Stimulated activated CD4-positive, alpha-beta T cell treated with anti-CD3 and anti-CD28 coated beads, Interleukin-2, amount 100 ng/mL, for 48 hours (primary cell): ENCODE results near the gene WTIP.
A peak's percentile ranks its signal among the peaks of the same experiment; 100 is the strongest.
"Not testable (repeated sequence)": the region's sequence is repeated elsewhere in the genome, so short reads cannot be mapped to it uniquely, and the experiment has no call there.

Experiments used
- DNase-seq, 2 donors: peaks; one replicate each; pipeline ENCODE4 v3.0.0-alpha.2; 2020

The WTIP gene

GRCh38 chr19:34480971-34481841, at the start of gene WTIP:
WTIP (plus strand) TSS chr19:34481758; CDS start chr19:34481975, 217 bp downstream.
- no peak for DNase-seq

- DNase-seq, result no peak
These were observed 48.8 kb upstream of the WTIP start for GRCh38 chr19:34432797-34433196.

DNA sequence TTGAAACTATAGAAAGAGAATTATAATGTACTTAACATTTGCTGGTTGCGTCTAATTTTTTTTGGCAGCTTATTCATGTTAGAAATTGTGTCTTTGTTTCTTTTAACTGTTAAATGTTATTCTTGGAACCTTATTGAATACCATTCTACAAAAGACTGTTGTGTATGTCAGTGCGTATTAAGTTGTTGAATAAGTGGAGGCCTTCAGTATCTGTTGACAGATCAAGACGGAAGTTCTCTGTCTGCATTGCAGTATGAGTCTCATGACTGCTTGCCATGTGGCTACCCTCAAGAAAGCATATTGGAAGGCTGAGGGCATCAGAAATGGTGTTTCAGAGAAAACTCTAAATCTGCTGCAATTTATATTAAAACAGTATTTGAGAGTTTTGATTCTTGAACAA, 44.8 kb upstream of the WTIP start:
- DNase-seq, result no peak

GRCh38 chr19:34448191-34448590, 33.4 kb upstream of the WTIP start:
- no peak for DNase-seq

DNA sequence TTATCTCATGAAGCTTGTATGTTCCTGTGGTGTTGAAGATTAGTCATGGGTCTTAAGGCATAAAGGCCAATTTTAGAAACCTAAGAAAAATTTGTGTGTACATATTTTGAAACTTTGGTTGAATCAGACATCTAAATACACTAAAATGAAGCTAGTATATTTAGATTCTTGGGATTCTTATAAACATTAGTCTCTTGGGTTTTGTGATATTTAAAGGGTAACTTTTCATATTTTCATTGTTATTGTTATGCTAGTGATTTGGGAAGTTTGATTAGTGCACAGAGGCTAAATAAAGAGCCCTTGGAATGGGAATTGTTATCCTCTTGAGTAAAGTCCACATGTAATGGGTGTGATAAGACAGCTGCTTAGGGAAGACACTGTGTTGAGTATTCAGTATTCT, 28.8 kb upstream of the WTIP start:
- no peak for DNase-seq

DNA sequence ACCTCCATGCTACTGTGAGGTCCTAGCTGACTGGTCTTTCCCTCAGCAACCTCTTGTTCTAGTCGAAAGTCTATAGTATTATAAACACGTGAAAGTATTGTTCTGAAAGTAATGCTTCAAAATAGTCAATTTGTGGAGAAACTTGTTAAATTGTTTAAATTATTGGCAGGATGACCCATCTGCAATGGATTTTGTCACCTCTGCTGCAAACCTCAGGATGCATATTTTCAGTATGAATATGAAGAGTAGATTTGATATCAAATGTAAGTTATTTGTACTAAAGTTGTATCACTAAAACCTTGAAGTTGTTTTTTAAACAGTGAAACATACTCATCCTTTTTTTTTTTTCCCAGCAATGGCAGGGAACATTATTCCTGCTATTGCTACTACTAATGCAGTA, 27.5 kb upstream of the WTIP start:
- no peak for DNase-seq

- no peak for DNase-seq
These were observed 26.9 kb upstream of the WTIP start for GRCh38 chr19:34454685-34455084.

- DNase-seq, result not testable (repeated sequence)
These were observed 25.6 kb upstream of the WTIP start for GRCh38 chr19:34455783-34456480.

DNA sequence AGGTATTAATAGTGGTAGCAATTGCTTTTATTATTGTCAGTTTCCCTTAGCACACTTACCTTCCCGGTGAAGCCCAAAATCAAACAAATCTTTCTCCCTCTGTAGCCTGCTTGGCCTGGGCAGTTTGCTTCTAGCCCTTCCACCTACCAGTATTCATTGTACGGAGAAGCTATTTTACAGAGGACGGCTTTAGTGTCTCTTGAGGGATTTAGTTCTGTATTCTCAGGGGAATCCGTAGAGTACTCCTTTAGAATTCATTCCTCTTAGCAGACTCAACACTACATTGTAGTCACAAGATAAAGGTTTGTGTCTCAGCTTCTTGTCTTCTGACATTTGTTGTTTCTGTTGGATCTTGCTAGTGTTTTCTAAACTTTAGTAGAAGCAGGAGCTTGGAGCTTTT, 24.1 kb upstream of the WTIP start:
- DNase-seq, result no peak

DNA sequence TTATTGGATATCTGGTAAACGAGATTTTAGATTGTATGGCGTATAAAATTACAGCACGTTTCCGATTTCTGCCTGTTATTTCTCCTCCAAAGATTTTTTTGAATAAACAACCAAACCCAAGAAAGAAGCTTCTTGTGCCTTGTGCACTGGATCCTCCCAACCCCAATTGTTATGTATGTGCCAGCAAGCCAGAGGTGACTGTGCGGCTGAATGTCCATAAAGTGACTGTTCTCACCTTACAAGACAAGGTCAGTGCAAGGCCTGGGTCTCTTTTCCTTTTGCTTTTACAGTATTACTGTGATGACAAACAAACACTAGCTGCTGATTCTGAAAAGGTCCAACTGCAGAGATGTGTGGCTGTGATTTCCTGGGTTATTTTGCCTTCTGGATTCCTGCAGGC, 22.9 kb upstream of the WTIP start:
- no peak for DNase-seq

DNA sequence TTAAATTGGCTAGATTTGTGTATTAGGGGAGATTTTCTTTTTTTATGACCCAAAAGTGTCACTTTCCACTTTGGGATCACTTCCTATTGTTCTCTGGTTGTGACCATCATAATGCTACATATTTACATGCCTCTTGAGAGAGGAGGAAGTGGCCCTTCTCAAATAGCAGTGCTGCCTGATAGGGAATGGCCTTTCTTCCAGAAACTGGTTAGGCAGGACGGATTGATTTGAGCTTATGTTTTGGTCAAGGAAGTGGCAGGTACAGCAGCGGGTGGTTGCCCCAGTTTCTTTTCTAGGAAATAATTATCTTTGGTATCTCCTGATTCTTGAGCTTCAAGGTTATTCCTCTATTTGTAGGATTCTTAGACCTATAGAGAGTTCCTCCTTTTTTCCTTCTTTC, 21.9 kb upstream of the WTIP start:
- DNase-seq, result no peak

DNA sequence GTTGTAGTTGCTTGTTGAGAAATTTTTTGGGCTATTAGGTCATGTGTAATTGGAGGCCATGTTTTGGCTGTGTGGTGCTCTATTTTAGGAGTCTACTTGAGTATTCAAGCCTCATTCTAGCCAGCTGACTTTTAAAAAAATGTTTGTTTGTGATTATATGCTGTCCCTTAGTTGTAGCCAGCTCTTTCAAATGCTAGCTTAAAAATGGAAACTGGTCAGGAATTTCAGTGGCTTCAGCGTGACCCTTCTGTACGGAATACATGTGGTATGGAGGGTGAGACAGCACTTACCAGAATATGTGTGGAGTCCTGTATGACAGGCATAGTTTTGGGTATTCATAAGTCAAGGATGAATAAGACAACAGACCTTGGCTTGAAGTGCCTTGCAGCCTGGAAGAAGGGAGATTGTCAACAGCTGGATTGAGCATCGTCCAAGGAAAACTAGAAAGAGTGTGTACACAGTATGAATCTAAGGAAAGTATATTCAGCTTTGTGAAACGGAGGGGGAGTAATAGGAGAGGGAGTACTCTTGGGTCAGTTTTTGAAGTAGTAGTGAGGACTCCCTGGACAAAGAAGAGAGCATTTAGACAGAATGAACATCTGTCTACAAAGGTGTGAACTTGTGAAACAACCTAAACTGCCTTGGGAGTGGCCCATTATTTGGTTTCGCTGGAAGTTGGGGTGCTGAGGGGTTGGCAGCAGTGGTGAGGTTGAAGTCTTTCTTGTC, 20.0 kb upstream of the WTIP start:
- DNase-seq, result no peak

DNA sequence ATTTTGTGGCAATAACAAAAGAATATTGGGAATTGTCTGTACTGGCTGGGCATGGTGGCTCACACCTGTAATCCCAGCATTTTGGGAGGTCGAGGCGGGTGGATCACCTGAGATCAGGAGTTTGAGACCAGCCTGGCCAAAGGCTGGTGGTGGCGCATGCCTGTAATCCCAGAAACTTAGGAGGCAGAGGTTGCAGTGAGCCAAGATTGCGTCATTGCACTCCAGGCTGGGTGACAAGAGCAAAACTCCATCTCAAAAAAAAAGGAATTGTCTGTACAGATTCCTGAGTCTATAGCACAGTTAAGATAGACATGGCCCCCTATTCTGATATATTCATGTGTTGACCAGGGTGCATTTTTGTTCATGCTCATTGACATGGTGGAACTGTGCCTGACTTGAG, 16.8 kb upstream of the WTIP start:
- DNase-seq, result not testable (repeated sequence)

- no peak for DNase-seq
These were observed 13.1 kb upstream of the WTIP start for GRCh38 chr19:34468409-34468808.

- not testable (repeated sequence) for DNase-seq
These were observed 12.5 kb upstream of the WTIP start for GRCh38 chr19:34469026-34469425.

- DNase-seq, result no peak
These were observed 9.5 kb upstream of the WTIP start for GRCh38 chr19:34471906-34472700.

DNA sequence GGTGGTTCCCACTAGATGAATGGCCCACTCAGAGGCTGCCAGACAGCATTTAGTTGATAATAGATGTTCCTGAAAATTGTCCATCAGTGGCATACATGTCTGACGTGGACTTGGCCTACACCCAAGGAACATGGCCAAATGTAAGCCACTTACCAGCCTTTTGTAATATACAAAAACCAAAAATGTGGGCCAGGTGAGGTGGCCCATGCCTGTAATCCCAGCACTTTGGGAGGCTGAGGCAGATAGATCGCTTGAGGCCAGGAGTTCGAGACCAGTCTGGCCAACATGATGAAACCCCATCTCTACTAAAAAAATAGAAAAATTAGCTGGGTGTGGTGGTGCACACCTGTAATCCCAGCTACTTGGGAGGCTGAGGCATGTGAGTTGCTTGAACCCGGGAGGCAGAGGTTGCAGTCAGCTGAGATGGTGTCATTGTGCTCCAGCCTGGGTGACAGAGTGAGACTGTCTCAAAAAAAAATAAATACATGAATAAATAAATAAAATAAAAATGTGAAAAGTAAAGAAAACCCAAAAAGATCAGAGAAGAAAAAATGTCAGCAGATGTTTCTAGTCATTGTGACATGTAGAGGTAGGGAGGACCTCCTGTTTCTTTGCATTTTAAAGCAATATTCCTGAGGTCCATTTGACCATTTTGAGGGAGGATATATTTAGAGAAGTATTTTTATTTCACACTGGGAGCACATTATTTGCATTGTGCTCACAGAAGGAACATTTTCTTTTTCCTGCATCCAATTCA, 7.1 kb upstream of the WTIP start:
- DNase-seq, result no peak

DNA sequence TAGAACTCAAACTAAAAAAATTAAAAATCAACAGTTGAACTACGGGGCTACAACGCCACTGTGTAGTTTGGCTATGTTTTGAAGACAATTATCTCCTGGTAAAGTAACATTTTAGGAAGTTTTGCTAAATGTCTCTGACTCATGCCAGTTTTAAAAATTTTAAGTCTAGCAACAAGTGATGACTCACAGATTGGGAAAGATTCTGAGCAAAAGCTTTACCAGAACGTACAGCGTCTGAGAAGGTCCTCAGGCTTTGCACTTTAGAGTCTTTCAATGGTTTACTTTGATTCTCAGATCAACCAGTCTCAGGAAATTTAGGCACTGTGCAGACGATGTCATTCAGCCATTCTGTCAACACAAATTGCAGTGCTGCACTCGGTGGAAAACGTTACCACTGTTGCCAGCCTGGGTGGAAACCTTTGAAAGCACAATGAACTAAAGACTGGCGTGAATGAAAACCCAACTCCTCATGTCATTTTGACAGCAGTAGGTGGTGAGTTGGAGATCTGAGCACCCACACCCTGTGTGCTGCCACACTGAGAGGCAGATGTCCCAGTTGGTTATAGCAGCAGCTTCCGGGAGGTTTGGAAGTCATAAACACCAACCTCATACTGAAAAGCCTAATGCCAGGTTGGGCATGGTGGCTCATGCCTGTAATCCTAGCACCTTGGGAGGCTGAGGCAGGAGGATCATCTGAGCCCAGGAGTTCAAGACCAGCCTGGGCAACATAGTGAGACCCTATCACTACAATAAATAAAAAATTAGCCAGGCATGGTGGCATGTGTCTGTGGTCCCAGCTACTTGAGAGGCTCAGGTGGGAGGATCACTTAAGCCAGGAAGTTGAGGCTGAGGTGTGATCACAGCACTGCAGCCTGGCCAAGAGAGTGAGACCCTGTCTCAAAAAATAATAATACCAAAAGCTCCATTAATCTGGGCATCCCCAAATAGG, 6.3 kb upstream of the WTIP start:
- peak in 1 of 2 donors; percentile 18 for DNase-seq

- DNase-seq, result no peak
These were observed 5.5 kb upstream of the WTIP start for GRCh38 chr19:34475975-34476594.

GRCh38 chr19:34478496-34478895, 3.1 kb upstream of the WTIP start:
- not testable (repeated sequence) for DNase-seq
